PC-3 (cell line): ENCODE results near the gene MT1M.

Experiments used
- CTCF ChIP-seq: fragments of 300-600 bp; sonication (generic); conservative IDR thresholded peaks from 2 replicates; pipeline ENCODE4 v1.5.1; 2017; ENCODE audit warnings: antibody characterized with exemption, low read depth, mild to moderate bottlenecking, low read length
- EZH2 ChIP-seq: fragments of 300-600 bp; sonication (generic); IDR thresholded peaks from one replicate; pipeline ENCODE4 v1.6.1; 2017; ENCODE audit warnings: antibody characterized with exemption, mild to moderate bottlenecking, low read length; ENCODE audit not compliant: unreplicated experiment
- EZH2phosphoT487 ChIP-seq: fragments of 300-600 bp; sonication (generic); IDR thresholded peaks from 2 replicates; pipeline ENCODE4 v1.6.1; 2018; ENCODE audit warnings: mild to moderate bottlenecking, antibody characterized with exemption, low read length, borderline replicate concordance

- TF ChIP-seq CTCF: no peak
- no peak for TF ChIP-seq EZH2phosphoT487
- no peak for TF ChIP-seq EZH2
Observed at GRCh38 chr16:56639045-56639444, 6.6 kb downstream of the MT1M start.
